Transverse colon (tissue), 3 donors: ENCODE measurements around the gene ZNF830.

Experiments used
- CTCF ChIP-seq, 5 experiments: fragments of 200-600 bp in 3 of 5; fragments of 450-650 bp in 2 of 5; sonication (generic) in 3 of 5; IDR thresholded peaks; 1 replicate in 2 of 5; 2 replicates in 3 of 5; pipeline ENCODE4 v1.5.1; 2016 to 2017; ENCODE audit warnings: antibody characterized with exemption in 5 of 5, inconsistent platforms in 3 of 5, mild to moderate bottlenecking in 2 of 5, moderate library complexity in 1 of 5
- POLR2A ChIP-seq: fragments of 450-650 bp; IDR thresholded peaks from one replicate; pipeline ENCODE4 v1.6.1; 2016; ENCODE audit warnings: antibody characterized with exemption, mild to moderate bottlenecking, moderate library complexity

DNA sequence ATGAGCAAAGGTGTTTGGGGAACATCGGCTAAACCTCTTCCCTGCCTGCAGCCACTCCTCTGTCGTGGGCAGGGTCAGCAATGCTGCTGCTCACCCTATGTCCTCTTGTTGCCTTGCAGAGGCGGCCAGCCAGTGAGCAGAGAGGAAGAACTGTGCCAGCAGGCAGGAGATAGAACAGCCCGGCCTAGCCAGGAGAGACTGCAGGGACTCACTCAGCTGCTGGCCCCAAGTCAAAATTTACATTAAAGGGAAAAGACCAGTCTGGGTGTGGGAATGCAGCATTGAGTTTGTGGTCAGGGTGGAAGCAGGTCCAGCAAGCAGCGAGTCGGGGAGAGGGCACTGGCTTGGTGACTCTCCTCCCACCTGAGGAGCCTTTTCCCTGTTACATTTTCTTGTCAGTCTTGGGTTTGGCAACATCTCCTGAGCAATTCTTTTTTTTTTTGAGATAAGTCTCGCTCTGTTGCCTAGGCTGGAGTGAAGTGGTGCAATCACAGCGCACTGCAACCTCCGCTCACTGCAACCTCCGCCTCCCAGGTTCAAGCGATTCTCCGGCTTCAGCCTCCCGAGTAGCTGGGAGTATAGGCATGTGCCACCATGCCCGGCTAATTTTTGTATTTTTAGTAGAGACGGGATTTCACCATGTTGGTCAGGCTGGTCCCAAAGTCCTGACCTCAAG is 41.7 kb downstream of the ZNF830 start:
- TF ChIP-seq POLR2A = no peak
- TF ChIP-seq CTCF (IDR thresholded peaks at IDR 0.05) = no peak
